OCI-LY3 (cell line): ENCODE data around the gene IRX5.

Source experiments
- EZH2phosphoT487 ChIP-seq: fragments of 200-600 bp; shearing (Covaris generic); IDR thresholded peaks from 2 replicates; pipeline ENCODE4 v1.6.1; 2018; ENCODE audit warnings: antibody characterized with exemption, mixed run types, low read depth
- TF ChIP-seq, protein P1 (sequence below): fragments of 200-600, 300-600 bp; sonication (generic); IDR thresholded peaks from 2 replicates; pipeline ENCODE4 v1.5.1; 2014; ENCODE audit warnings: antibody characterized with exemption, low read length, low read depth

DNA sequence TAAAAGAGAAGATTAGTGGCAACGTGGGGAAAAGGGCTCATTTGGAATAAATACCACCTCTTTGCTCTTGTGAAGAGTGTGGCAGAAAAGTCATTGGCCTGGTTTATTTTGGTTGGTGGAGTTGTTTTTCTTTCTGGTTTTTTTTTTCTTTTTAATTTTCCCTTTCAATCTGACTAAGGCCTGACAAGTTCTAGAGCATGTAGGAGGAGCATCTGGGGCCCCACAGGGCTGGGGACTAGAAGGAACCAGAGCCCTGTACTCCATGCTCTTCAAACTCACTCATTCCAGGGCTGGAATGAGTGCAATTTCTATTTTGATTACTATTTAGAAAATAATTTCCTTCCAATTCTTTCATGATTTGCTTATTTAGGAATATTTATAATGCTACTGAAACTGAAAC lies 13.3 kb downstream of the IRX5 start:
- TF ChIP-seq, protein P1, sequence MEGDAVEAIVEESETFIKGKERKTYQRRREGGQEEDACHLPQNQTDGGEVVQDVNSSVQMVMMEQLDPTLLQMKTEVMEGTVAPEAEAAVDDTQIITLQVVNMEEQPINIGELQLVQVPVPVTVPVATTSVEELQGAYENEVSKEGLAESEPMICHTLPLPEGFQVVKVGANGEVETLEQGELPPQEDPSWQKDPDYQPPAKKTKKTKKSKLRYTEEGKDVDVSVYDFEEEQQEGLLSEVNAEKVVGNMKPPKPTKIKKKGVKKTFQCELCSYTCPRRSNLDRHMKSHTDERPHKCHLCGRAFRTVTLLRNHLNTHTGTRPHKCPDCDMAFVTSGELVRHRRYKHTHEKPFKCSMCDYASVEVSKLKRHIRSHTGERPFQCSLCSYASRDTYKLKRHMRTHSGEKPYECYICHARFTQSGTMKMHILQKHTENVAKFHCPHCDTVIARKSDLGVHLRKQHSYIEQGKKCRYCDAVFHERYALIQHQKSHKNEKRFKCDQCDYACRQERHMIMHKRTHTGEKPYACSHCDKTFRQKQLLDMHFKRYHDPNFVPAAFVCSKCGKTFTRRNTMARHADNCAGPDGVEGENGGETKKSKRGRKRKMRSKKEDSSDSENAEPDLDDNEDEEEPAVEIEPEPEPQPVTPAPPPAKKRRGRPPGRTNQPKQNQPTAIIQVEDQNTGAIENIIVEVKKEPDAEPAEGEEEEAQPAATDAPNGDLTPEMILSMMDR = no peak
- no peak for TF ChIP-seq EZH2phosphoT487
